Uterus (tissue), 2 donors: ENCODE data around the gene CREB5.

Experiments
- CTCF ChIP-seq, 4 experiments: fragments of 200-600 bp in 2 of 4; fragments of 450-650 bp in 2 of 4; sonication (generic) in 2 of 4; IDR thresholded peaks; one replicate each; pipeline ENCODE4 v1.5.1; 2016 to 2019; ENCODE audit warnings: antibody characterized with exemption in 4 of 4, mild to moderate bottlenecking in 2 of 4, moderate library complexity in 1 of 4
- POLR2A ChIP-seq, 2 donors: fragments of 450-650 bp; IDR thresholded peaks; one replicate each; pipeline ENCODE4 v1.6.1; 2016; ENCODE audit warnings: antibody characterized with exemption in 2 of 2, mild to moderate bottlenecking in 1 of 2, moderate library complexity in 1 of 2

DNA sequence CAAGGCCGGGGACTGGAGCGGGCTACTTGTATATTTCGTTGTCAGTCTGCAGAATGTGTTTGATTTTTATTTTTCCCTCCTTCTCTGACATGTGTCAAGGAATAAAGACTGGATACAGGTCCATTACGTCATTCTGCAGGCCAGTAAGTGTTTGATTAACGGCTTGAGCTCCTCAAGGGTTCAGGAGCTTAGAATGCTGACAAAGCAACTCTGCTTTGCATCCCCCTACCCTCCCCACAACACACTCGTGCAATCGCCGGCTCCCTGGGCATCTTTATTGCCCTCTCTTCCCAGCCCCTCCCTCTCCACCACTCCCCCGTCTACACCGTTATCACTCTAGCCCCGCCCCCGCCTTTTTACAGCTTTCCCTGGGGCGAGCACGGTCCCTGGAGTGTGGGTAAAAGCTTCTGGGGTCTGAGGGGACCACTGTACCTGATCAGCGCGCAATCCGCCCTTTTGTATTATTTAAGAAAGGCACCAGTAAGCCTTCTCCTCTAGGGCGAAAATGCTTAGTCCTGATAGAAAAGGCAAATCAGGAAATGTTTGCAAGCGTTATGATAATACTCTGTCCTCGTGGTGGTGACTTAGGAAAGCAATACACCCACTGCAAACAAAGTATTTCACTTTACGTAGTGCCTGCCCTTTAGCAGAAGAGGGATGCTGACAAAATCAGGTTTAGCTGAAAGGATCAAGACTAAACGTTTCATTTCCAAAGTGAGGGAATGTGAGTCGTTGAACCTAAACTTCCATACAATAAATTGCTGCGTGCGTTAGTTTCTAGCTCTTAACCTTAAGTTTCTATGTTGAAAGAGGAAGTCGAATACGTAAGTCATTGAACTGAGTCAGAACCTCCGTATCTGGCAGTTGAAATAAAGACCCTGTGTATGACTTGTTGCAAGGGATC, 1.4 kb upstream of the CREB5 start:
- TF ChIP-seq CTCF (IDR thresholded peaks at IDR 0.05) (no peak), POLR2A (IDR thresholded peaks at IDR 0.05) (no peak)
